ENCODE data around the gene CD274. TPM values are rescaled to one million over a fixed set of nuclear protein-coding genes. Genes with fewer than 3 reads are reported as not detected.
"Not testable (repeated sequence)": the region's sequence is repeated elsewhere in the genome, so short reads cannot be mapped to it uniquely, and the experiment has no call there.

CD274 gene
- total and polyA plus RNA-seq, 7 experiments from 2014 or later, result 2.0 to 38.7 (median 6.6) TPM

GRCh38 chr9:5442400-5443011 is 7.8 kb upstream of the CD274 start:
- Histone ChIP-seq H3K27me3 (ENCODE audit: control insufficient read depth in 2 of 2, insufficient read depth in 2 of 2, low read length in 2 of 2) (no peaks in the 10 kb centered on the region), H3K4me3 (ENCODE audit: low read length) (no peak overlapping the region), H3K9me3 (ENCODE audit: control insufficient read depth in 2 of 3, low read length in 3 of 3) (no peaks in the 10 kb centered on the region), H3K4me1 (ENCODE audit: control insufficient read depth in 2 of 2, insufficient read depth in 2 of 2, low read length in 2 of 2) (peaks cover 9 to 10% of the 10 kb centered on the region in 2 donors), H3K27ac (ENCODE audit: low read depth, low read length) (no peak overlapping the region), H3K36me3 (ENCODE audit: control insufficient read depth in 2 of 3, insufficient read depth in 3 of 3, low read length in 3 of 3) (no peaks in the 10 kb centered on the region)
- peaks cover 0 to 6% (median 0%) of the 10 kb centered on the region in 11 donors for H3K9me3 Mint-ChIP-seq
- POLR2A ChIA-PET, result interaction anchor here (0.6 to 0.8 kb wide), 4 partner anchors 8 to 144 kb away, joined by 3 to 4 read pairs (median 3); partner anchors contain the start of gene CD274
- no peak overlapping the region for H3K27ac Mint-ChIP-seq
- peaks cover 7 to 53% (median 19%) of the 10 kb centered on the region in 7 donors for H3K4me1 Mint-ChIP-seq
- DNase-seq (peak in 3 of 9 donors; percentile 18 to 37 (median 23)), ATAC-seq (no peak)
- H3K36me3 Mint-ChIP-seq, result peaks cover 0 to 9% (median 0%) of the 10 kb centered on the region in 5 donors
- no peak overlapping the region for H3K4me3 Mint-ChIP-seq
- intact Hi-C loops (cut with micrococcal nuclease), result loop anchor here (1.0 to 10.0 kb wide), 4 partner anchors 256 to 1060 kb away; no protein-coding TSS in a partner anchor
- CTCF ChIA-PET, result interaction anchor here (0.5 to 4.3 kb wide), 10 partner anchors 142 to 1955 kb away, joined by 3 to 21 read pairs (median 3); partner anchors contain the start of gene INSL6
- no peaks in the 10 kb centered on the region for H3K27me3 Mint-ChIP-seq

- peaks cover 0 to under 1% of the 10 kb centered on the region in 2 donors for H3K4me1 ChIP-seq (ENCODE audit: control insufficient read depth in 2 of 2, insufficient read depth in 2 of 2, low read length in 2 of 2)
- intact Hi-C loops (cut with micrococcal nuclease), result loop anchor here (5.0 to 10.0 kb wide), 2 partner anchors 359 to 1062 kb away; no protein-coding TSS in a partner anchor
- H3K9me3 Mint-ChIP-seq, result peaks cover 0 to 6% (median 0%) of the 10 kb centered on the region in 11 donors
- no peak overlapping the region for H3K27ac Mint-ChIP-seq
- peaks cover 0 to 11% (median 0%) of the 10 kb centered on the region in 5 donors for H3K36me3 Mint-ChIP-seq
- no peaks in the 10 kb centered on the region for H3K36me3 ChIP-seq (ENCODE audit: control insufficient read depth in 2 of 3, insufficient read depth in 3 of 3, low read length in 3 of 3)
- POLR2A ChIA-PET, result interaction anchor here (0.7 to 1.2 kb wide), 5 partner anchors 42 to 460 kb away, joined by 3 to 6 read pairs (median 3); no protein-coding TSS in a partner anchor
- H3K9me3 ChIP-seq (ENCODE audit: control insufficient read depth in 2 of 3, low read length in 3 of 3), result no peaks in the 10 kb centered on the region
- DNase-seq (no peak), ATAC-seq (no peak)
- H3K27me3 ChIP-seq (ENCODE audit: control insufficient read depth in 2 of 2, insufficient read depth in 2 of 2, low read length in 2 of 2), result no peaks in the 10 kb centered on the region
- peaks cover 13 to 55% (median 17%) of the 10 kb centered on the region in 7 donors for H3K4me1 Mint-ChIP-seq
- H3K4me3 ChIP-seq (ENCODE audit: low read length), result no peak overlapping the region
- CTCF ChIA-PET, result interaction anchor here (0.6 to 2.5 kb wide), 7 partner anchors 11 to 684 kb away, joined by 3 to 15 read pairs (median 4); no protein-coding TSS in a partner anchor
- H3K27me3 Mint-ChIP-seq, result no peaks in the 10 kb centered on the region
- H3K27ac ChIP-seq (ENCODE audit: low read depth, low read length), result no peak overlapping the region
- no peak overlapping the region for H3K4me3 Mint-ChIP-seq
Measured at GRCh38 chr9:5443850-5444249, 6.5 kb upstream of the CD274 start.

DNA sequence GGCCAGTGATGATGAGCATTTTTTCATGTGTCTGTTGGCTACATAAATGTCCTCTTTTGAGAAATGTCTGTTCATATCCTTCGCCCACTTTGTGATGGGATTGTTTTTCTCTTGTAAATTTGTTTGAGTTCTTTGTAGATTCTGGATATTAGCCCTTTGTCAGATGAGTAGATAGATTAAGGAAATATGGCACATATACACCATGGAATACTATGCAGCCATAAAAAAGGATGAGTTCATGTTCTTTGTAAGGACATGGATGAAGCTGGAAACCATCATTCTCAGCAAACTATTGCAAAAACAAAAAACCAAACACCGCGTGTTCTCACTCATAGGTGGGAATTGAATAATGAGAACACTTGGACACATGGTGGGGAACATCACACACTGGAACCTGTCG is 5.2 kb upstream of the CD274 start:
- H3K9me3 Mint-ChIP-seq; H3K9me3 ChIP-seq (ENCODE audit: control insufficient read depth in 2 of 3, low read length in 3 of 3); DNase-seq; ATAC-seq; H3K27me3 Mint-ChIP-seq; H3K36me3 ChIP-seq (ENCODE audit: control insufficient read depth in 2 of 3, insufficient read depth in 3 of 3, low read length in 3 of 3); H3K27ac ChIP-seq (ENCODE audit: low read depth, low read length); H3K27me3 ChIP-seq (ENCODE audit: control insufficient read depth in 2 of 2, insufficient read depth in 2 of 2, low read length in 2 of 2); CTCF ChIA-PET; H3K4me1 ChIP-seq (ENCODE audit: control insufficient read depth in 2 of 2, insufficient read depth in 2 of 2, low read length in 2 of 2); POLR2A ChIA-PET; H3K4me3 ChIP-seq (ENCODE audit: low read length); H3K4me3 Mint-ChIP-seq: not testable (repeated sequence)
- H3K27ac Mint-ChIP-seq, result peak overlapping the region in 1 of 9 donors; percentile 31
- H3K36me3 Mint-ChIP-seq, result peaks cover 0 to 12% (median 0%) of the 10 kb centered on the region in 5 donors
- H3K4me1 Mint-ChIP-seq, result peaks cover 18 to 59% (median 26%) of the 10 kb centered on the region in 7 donors
- intact Hi-C loops (cut with micrococcal nuclease), result loop anchor here in 1 of 2 donors (10.0 kb wide), 1 partner anchor 360 kb away; no protein-coding TSS in a partner anchor

GRCh38 chr9:5445886-5446285 is 4.5 kb upstream of the CD274 start:
- no peaks in the 10 kb centered on the region for H3K9me3 ChIP-seq (ENCODE audit: control insufficient read depth in 2 of 3, low read length in 3 of 3)
- no peaks in the 10 kb centered on the region for H3K27me3 ChIP-seq (ENCODE audit: control insufficient read depth in 2 of 2, insufficient read depth in 2 of 2, low read length in 2 of 2)
- Mint-ChIP-seq H3K9me3 (peaks cover 0 to 6% (median 0%) of the 10 kb centered on the region in 11 donors), H3K4me1 (peaks cover 19 to 54% (median 32%) of the 10 kb centered on the region in 7 donors), H3K27me3 (no peaks in the 10 kb centered on the region), H3K36me3 (peaks cover 0 to 13% (median 0%) of the 10 kb centered on the region in 5 donors), H3K4me3 (no peak overlapping the region), H3K27ac (no peak overlapping the region)
- POLR2A ChIA-PET, result interaction anchor here (0.7 to 1.0 kb wide), 2 partner anchors 9 to 84 kb away, joined by 3 to 5 read pairs; no protein-coding TSS in a partner anchor
- intact Hi-C loops (cut with micrococcal nuclease), result loop anchor here in 1 of 2 donors (1.0 to 10.0 kb wide), 2 partner anchors 8 to 361 kb away; no protein-coding TSS in a partner anchor
- CTCF ChIA-PET, result interaction anchor here (0.6 kb wide), 1 partner anchor 259 kb away, joined by 3 read pairs; no protein-coding TSS in a partner anchor
- no peak overlapping the region for H3K27ac ChIP-seq (ENCODE audit: low read depth, low read length)
- H3K4me1 ChIP-seq (ENCODE audit: control insufficient read depth in 2 of 2, insufficient read depth in 2 of 2, low read length in 2 of 2), result peaks cover 0 to 4% of the 10 kb centered on the region in 2 donors
- H3K36me3 ChIP-seq (ENCODE audit: control insufficient read depth in 2 of 3, insufficient read depth in 3 of 3, low read length in 3 of 3), result no peaks in the 10 kb centered on the region
- no peak overlapping the region for H3K4me3 ChIP-seq (ENCODE audit: low read length)
- no peak for ATAC-seq
- no peak for DNase-seq

DNA sequence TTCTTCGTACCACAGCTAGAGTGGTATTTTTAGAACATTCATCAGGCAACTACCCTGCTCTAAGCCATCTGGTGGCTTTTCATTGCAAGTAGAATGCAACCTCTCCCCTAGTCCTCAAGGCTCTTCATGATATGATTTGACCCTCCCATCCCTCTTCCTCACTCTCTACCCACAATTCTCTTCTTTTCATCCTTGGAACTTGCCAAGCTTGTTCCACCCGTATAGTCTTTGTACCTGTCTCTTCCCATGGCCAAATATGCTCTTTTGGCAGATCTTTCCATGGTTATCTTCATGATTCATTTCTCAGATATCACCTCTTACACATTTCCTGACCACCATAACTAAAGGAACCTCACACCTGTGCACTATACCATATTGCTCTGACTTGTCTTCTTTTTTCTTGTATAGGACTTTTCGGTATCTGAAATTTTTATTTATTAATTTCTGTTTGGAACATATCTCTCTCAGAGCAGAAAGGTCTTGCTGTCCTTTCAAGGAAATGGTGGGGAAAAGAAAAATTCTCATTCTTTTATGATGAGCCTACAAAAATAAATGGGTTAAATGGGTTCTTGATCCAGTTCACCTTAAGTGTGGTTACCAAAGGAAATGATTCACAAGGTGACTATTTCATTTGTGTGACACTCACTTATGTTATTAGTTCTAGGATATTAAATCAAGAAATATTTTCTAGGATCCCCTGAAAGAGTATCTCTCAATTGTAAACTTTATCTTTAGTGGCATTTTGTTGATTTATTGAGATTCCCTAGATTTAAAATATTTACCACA is 3.7 kb upstream of the CD274 start:
- Mint-ChIP-seq H3K4me3 (peak overlapping the region in 1 of 10 donors; percentile 53), H3K27ac (peak overlapping the region in 4 of 9 donors; percentile 35 to 99 (median 80)), H3K27me3 (no peaks in the 10 kb centered on the region), H3K4me1 (peaks cover 23 to 54% (median 40%) of the 10 kb centered on the region in 7 donors), H3K9me3 (peaks cover 0 to 6% (median 0%) of the 10 kb centered on the region in 11 donors), H3K36me3 (peaks cover 0 to 15% (median 0%) of the 10 kb centered on the region in 5 donors)
- intact Hi-C loops (cut with micrococcal nuclease), result loop anchor here in 1 of 2 donors (1.0 to 10.0 kb wide), 2 partner anchors 8 to 362 kb away; no protein-coding TSS in a partner anchor
- no peaks in the 10 kb centered on the region for H3K36me3 ChIP-seq (ENCODE audit: control insufficient read depth in 2 of 3, insufficient read depth in 3 of 3, low read length in 3 of 3)
- ChIA-PET POLR2A (interaction anchor here (0.7 to 1.0 kb wide), 2 partner anchors 10 to 83 kb away, joined by 3 to 5 read pairs; no protein-coding TSS in a partner anchor), CTCF (interaction anchor here (0.6 kb wide), 1 partner anchor 260 kb away, joined by 3 read pairs; no protein-coding TSS in a partner anchor)
- H3K27me3 ChIP-seq (ENCODE audit: control insufficient read depth in 2 of 2, insufficient read depth in 2 of 2, low read length in 2 of 2), result no peaks in the 10 kb centered on the region
- ATAC-seq, result no peak
- no peak overlapping the region for H3K27ac ChIP-seq (ENCODE audit: low read depth, low read length)
- H3K4me1 ChIP-seq (ENCODE audit: control insufficient read depth in 2 of 2, insufficient read depth in 2 of 2, low read length in 2 of 2), result peaks cover 0 to 10% of the 10 kb centered on the region in 2 donors
- no peak overlapping the region for H3K4me3 ChIP-seq (ENCODE audit: low read length)
- DNase-seq, result no peak
- H3K9me3 ChIP-seq (ENCODE audit: control insufficient read depth in 2 of 3, low read length in 3 of 3), result no peaks in the 10 kb centered on the region

- H3K36me3 ChIP-seq (ENCODE audit: control insufficient read depth in 2 of 3, insufficient read depth in 3 of 3, low read length in 3 of 3), result no peaks in the 10 kb centered on the region
- H3K36me3 Mint-ChIP-seq, result peaks cover 0 to 19% (median 0%) of the 10 kb centered on the region in 5 donors
- ChIA-PET CTCF (no interaction called here), POLR2A (no interaction called here)
- H3K4me3 ChIP-seq (ENCODE audit: low read length), result no peak overlapping the region
- intact Hi-C loops (cut with micrococcal nuclease), result loop anchor here in 1 of 2 donors (10.0 kb wide), 1 partner anchor 363 kb away; no protein-coding TSS in a partner anchor
- H3K4me1 ChIP-seq (ENCODE audit: control insufficient read depth in 2 of 2, insufficient read depth in 2 of 2, low read length in 2 of 2), result peaks cover 0 to 11% of the 10 kb centered on the region in 2 donors
- H3K9me3 ChIP-seq (ENCODE audit: control insufficient read depth in 2 of 3, low read length in 3 of 3), result no peaks in the 10 kb centered on the region
- no peaks in the 10 kb centered on the region for H3K27me3 Mint-ChIP-seq
- peak overlapping the region in 6 of 9 donors; percentile 31 to 99 (median 74) for H3K27ac Mint-ChIP-seq
- H3K9me3 Mint-ChIP-seq, result peaks cover 0 to 6% (median 0%) of the 10 kb centered on the region in 11 donors
- H3K4me3 Mint-ChIP-seq, result peak overlapping the region in 1 of 10 donors; percentile 26
- H3K27ac ChIP-seq (ENCODE audit: low read depth, low read length), result no peak overlapping the region
- no peaks in the 10 kb centered on the region for H3K27me3 ChIP-seq (ENCODE audit: control insufficient read depth in 2 of 2, insufficient read depth in 2 of 2, low read length in 2 of 2)
- H3K4me1 Mint-ChIP-seq, result peaks cover 30 to 56% (median 46%) of the 10 kb centered on the region in 7 donors
- DNase-seq (no peak), ATAC-seq (no peak)
Measured at GRCh38 chr9:5447337-5447736, 3.0 kb upstream of the CD274 start.

Data from naive thymus-derived CD4-positive, alpha-beta T cell (primary cell).